Keratinocyte (primary cell): ENCODE measurements around the gene TREML1. TPM values are rescaled to one million over a fixed set of nuclear protein-coding genes. Genes with fewer than 3 reads are reported as not detected.

Experiments
- DNase-seq: peaks from one replicate; pipeline ENCODE4 v3.0.0-alpha.2; 2011; ENCODE audit warnings: low read depth, missing footprints, low spot score
- FAIRE-seq: peaks from 2 replicates; lab custom pipeline; 2011; peaks lifted over from hg19 to GRCh38; lab: Jason Lieb, UNC
- H2AFZ ChIP-seq: 2 replicates; pipeline ENCODE4 v1.6.0; 2012; ENCODE audit warnings: low read length, control low read depth, inconsistent platforms; ENCODE audit not compliant: control insufficient read depth
- H3K27ac ChIP-seq: 2 replicates; pipeline ENCODE4 v1.5.1; 2011; ENCODE audit warnings: low read length; ENCODE audit not compliant: control insufficient read depth, insufficient read depth
- H3K27me3 ChIP-seq: 3 replicates; pipeline ENCODE4 v1.6.0; 2011; ENCODE audit warnings: low read length; ENCODE audit not compliant: control insufficient read depth, insufficient read depth; ENCODE audit errors: extremely low read depth
- H3K36me3 ChIP-seq, 2 experiments: 2 replicates in 1 of 2; 3 replicates in 1 of 2; pipeline ENCODE4 v1.5.1; 2011; ENCODE audit warnings: low read length in 2 of 2, mild to moderate bottlenecking in 1 of 2; ENCODE audit not compliant: control insufficient read depth in 2 of 2, insufficient read depth in 2 of 2; ENCODE audit errors: extremely low read depth in 1 of 2
- H3K4me1 ChIP-seq: 3 replicates; pipeline ENCODE4 v1.5.1; 2011; ENCODE audit warnings: low read length; ENCODE audit not compliant: control insufficient read depth, insufficient read depth; ENCODE audit errors: extremely low read depth
- H3K4me2 ChIP-seq: 3 replicates; pipeline ENCODE4 v1.6.0; 2011; ENCODE audit warnings: low read depth, low read length; ENCODE audit not compliant: control insufficient read depth, insufficient read depth; ENCODE audit errors: extremely low read depth
- H3K4me3 ChIP-seq, 3 experiments: fragments of 200-600 bp in 1 of 3; sonication (generic) in 1 of 3; 2 replicates in 2 of 3; 3 replicates in 1 of 3; pipeline ENCODE4 v1.5.1; 2011 to 2016; ENCODE audit warnings: low read length in 3 of 3, mild to moderate bottlenecking in 3 of 3, control low read depth in 2 of 3, inconsistent platforms in 1 of 3, low read depth in 1 of 3, mixed read lengths in 1 of 3, mixed run types in 1 of 3, moderate library complexity in 1 of 3; ENCODE audit not compliant: control insufficient read depth in 2 of 3, insufficient read depth in 2 of 3; ENCODE audit errors: extremely low read depth in 1 of 3
- H3K79me2 ChIP-seq: 2 replicates; pipeline ENCODE4 v1.6.0; 2012; ENCODE audit warnings: low read length; ENCODE audit not compliant: control insufficient read depth, insufficient read depth
- H3K9ac ChIP-seq: 3 replicates; pipeline ENCODE4 v1.6.0; 2011; ENCODE audit warnings: low read length; ENCODE audit not compliant: control insufficient read depth, insufficient read depth; ENCODE audit errors: extremely low read depth
- H3K9me1 ChIP-seq: 3 replicates; pipeline ENCODE4 v1.6.0; 2011; ENCODE audit warnings: low read length; ENCODE audit not compliant: control insufficient read depth, insufficient read depth; ENCODE audit errors: extremely low read depth
- H3K9me3 ChIP-seq: 2 replicates; pipeline ENCODE4 v1.5.1; 2012; ENCODE audit warnings: low read depth, low read length; ENCODE audit not compliant: control insufficient read depth
- H4K20me1 ChIP-seq: 3 replicates; pipeline ENCODE4 v1.6.0; 2011; ENCODE audit warnings: low read length; ENCODE audit not compliant: control insufficient read depth, insufficient read depth; ENCODE audit errors: extremely low read depth
- EZH2 ChIP-seq: IDR thresholded peaks from one replicate; pipeline ENCODE4 v1.6.1; 2012; ENCODE audit warnings: inconsistent platforms, mild to moderate bottlenecking, low read length, moderate library complexity
- dilution Hi-C: fragments of 300-500 bp; cut with MboI; formaldehyde crosslinking; loops from one replicate; pipeline ENCODE4 v1.7.0; 2020; ENCODE audit warnings: low sequenced_read_pairs; ENCODE audit not compliant: extremely low pct_ligation_motif_present
- polyA plus RNA-seq, 5 experiments: library from polyadenylated mRNA; depleted of rRNA in 3 of 5; stranded (reverse) in 3 of 5; stranded (forward) in 1 of 5; unstranded in 1 of 5; fragments of >200 nt; gene quantifications; 1 replicate in 1 of 5; 2 replicates in 3 of 5; 3 replicates in 1 of 5; pipeline versions ENCODE4 v1.2.1 to v1.2.3, GENCODE V29; 2011 to 2012; ENCODE audit warnings: missing spikeins in 2 of 5, low read depth in 1 of 5, low replicate concordance in 1 of 5
- TF ChIP-seq, protein P1 (sequence below), 3 experiments: IDR thresholded peaks in 1 of 3; conservative IDR thresholded peaks in 1 of 3; optimal IDR thresholded peaks in 1 of 3; 2 replicates in 2 of 3; 3 replicates in 1 of 3; pipeline versions ENCODE3 to v1.5.1; 2011; ENCODE audit warnings: low read length in 3 of 3, mild to moderate bottlenecking in 3 of 3, moderate library complexity in 2 of 3, control low read depth in 1 of 3, inconsistent platforms in 1 of 3; ENCODE audit not compliant: insufficient read depth in 2 of 3; ENCODE audit errors: extremely low read depth in 1 of 3

TREML1 gene
- polyA plus RNA-seq, 1 donor (not counting 4 experiments of a cell fraction or from before 2014, with no cell fraction given), result 0.26 TPM

DNA sequence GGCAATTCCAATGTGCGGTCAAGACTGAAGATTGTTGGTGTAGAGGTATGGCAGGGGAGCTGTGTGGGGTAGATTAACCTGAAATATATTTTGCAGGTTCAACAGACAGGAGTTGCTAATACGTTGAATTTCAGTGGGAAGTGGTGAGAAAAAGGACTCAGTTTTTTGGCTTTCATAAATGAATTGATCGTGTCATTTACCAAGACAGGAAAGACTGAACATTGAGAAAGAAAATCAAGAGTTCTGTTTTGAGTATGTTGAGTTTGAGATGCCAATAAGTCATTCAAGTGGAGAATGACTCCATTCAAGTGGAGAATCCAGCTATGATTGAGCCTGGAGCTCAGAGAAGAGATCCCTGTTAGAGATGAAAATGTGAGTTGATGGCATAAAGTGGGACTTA, 50.3 kb downstream of the TREML1 start:
- Histone ChIP-seq H3K4me3 (no peak overlapping the region), H3K27me3 (no peaks in the 10 kb centered on the region), H2AFZ (no peak overlapping the region), H3K27ac (no peak overlapping the region), H3K9ac (no peak overlapping the region), H3K9me1 (no peaks in the 10 kb centered on the region), H3K79me2 (no peaks in the 10 kb centered on the region), H3K9me3 (no peaks in the 10 kb centered on the region), H4K20me1 (no peaks in the 10 kb centered on the region), H3K4me1 (no peaks in the 10 kb centered on the region), H3K36me3 (peaks cover 2 to 6% of the 10 kb centered on the region in 2 experiments), H3K4me2 (no peak overlapping the region)
- FAIRE-seq (no peak), DNase-seq (no peak)
- dilution Hi-C loops, result no loop called here
- TF ChIP-seq EZH2, result no peak
- TF ChIP-seq, protein P1, sequence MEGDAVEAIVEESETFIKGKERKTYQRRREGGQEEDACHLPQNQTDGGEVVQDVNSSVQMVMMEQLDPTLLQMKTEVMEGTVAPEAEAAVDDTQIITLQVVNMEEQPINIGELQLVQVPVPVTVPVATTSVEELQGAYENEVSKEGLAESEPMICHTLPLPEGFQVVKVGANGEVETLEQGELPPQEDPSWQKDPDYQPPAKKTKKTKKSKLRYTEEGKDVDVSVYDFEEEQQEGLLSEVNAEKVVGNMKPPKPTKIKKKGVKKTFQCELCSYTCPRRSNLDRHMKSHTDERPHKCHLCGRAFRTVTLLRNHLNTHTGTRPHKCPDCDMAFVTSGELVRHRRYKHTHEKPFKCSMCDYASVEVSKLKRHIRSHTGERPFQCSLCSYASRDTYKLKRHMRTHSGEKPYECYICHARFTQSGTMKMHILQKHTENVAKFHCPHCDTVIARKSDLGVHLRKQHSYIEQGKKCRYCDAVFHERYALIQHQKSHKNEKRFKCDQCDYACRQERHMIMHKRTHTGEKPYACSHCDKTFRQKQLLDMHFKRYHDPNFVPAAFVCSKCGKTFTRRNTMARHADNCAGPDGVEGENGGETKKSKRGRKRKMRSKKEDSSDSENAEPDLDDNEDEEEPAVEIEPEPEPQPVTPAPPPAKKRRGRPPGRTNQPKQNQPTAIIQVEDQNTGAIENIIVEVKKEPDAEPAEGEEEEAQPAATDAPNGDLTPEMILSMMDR (optimal IDR thresholded peaks at IDR 0.05 in 1 of 3, IDR thresholded peaks at IDR 0.05 in 1 of 3, conservative IDR thresholded peaks at IDR 0.05 in 1 of 3; ENCODE audit: extremely low read depth in 1 of 3, insufficient read depth in 2 of 3, low read length in 3 of 3), result no peak

DNA sequence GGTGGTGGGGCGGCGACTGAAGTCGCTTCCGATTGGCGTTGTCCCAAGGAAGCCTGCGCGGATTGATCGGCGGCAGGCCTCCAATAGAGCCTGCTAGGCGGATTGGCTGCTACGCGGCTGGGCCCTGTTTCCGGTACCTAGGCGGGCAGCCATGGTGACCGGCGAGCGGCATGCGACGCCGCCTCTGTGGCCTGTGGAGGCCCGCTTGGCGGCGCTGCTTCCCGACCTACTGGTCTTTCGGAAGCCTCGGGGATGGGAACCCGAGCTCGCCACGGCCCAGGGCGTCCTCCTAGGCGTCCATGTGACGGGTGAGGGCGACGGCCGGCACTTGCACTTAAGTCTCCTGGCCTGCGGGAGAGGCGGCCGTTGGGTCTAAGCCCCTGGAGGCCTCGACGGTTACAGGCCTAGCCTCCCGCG, 53.3 kb downstream of the TREML1 start:
- H3K4me1 ChIP-seq, result peaks cover 13% of the 10 kb centered on the region
- dilution Hi-C loops, result no loop called here
- H3K9me1 ChIP-seq, result no peaks in the 10 kb centered on the region
- H3K27me3 ChIP-seq, result no peaks in the 10 kb centered on the region
- H2AFZ ChIP-seq, result no peak overlapping the region
- no peak overlapping the region for H3K9ac ChIP-seq
- H4K20me1 ChIP-seq, result no peaks in the 10 kb centered on the region
- no peaks in the 10 kb centered on the region for H3K79me2 ChIP-seq
- H3K27ac ChIP-seq, result no peak overlapping the region
- FAIRE-seq (no peak), DNase-seq (no peak)
- H3K4me2 ChIP-seq, result no peak overlapping the region
- no peaks in the 10 kb centered on the region for H3K9me3 ChIP-seq
- peaks cover 10 to 25% of the 10 kb centered on the region in 2 experiments for H3K36me3 ChIP-seq
- TF ChIP-seq EZH2, result no peak
- TF ChIP-seq, protein P1 (optimal IDR thresholded peaks at IDR 0.05 in 1 of 3, IDR thresholded peaks at IDR 0.05 in 1 of 3, conservative IDR thresholded peaks at IDR 0.05 in 1 of 3; ENCODE audit: extremely low read depth in 1 of 3, insufficient read depth in 2 of 3, low read length in 3 of 3), result no peak
- no peak overlapping the region for H3K4me3 ChIP-seq

Other genes starting within 250 kb of the TREML1 start
- 0.23 to 0.50 TPM (median 0.34 TPM) in 3 replicates for gene UNC5CL, start 115.1 kb downstream of the TREML1 start, polyA plus RNA-seq
- gene TSPO2, start 111.9 kb downstream of the TREML1 start, polyA plus RNA-seq, result not detected in 3 replicates
- gene APOBEC2, start 101.1 kb downstream of the TREML1 start, polyA plus RNA-seq, result 0.05 TPM in 1 of 3 replicates, not detected in the others
- 12.7 to 20.3 TPM (median 13.1 TPM) in 3 replicates for gene OARD1, start 82.0 kb downstream of the TREML1 start, polyA plus RNA-seq
- 13.6 to 22.1 TPM (median 17.1 TPM) in 3 replicates for gene NFYA, start 81.4 kb downstream of the TREML1 start, polyA plus RNA-seq
- gene TREM2, start 8.8 kb upstream of the TREML1 start, polyA plus RNA-seq, result 1.9 to 32.6 TPM (median 4.0 TPM) in 3 replicates
- gene TREML2, start 46.8 kb upstream of the TREML1 start, polyA plus RNA-seq, result 0.03 to 0.08 TPM (median 0.03 TPM) in 3 replicates
- gene TREML4, start 74.0 kb upstream of the TREML1 start, polyA plus RNA-seq, result not detected in 3 replicates
- not detected in 3 replicates for gene TREM1, start 132.3 kb upstream of the TREML1 start, polyA plus RNA-seq
- not detected in 3 replicates for gene NCR2, start 181.3 kb upstream of the TREML1 start, polyA plus RNA-seq